ENCODE results near the gene TRPC1.

TRPC1 gene

DNA sequence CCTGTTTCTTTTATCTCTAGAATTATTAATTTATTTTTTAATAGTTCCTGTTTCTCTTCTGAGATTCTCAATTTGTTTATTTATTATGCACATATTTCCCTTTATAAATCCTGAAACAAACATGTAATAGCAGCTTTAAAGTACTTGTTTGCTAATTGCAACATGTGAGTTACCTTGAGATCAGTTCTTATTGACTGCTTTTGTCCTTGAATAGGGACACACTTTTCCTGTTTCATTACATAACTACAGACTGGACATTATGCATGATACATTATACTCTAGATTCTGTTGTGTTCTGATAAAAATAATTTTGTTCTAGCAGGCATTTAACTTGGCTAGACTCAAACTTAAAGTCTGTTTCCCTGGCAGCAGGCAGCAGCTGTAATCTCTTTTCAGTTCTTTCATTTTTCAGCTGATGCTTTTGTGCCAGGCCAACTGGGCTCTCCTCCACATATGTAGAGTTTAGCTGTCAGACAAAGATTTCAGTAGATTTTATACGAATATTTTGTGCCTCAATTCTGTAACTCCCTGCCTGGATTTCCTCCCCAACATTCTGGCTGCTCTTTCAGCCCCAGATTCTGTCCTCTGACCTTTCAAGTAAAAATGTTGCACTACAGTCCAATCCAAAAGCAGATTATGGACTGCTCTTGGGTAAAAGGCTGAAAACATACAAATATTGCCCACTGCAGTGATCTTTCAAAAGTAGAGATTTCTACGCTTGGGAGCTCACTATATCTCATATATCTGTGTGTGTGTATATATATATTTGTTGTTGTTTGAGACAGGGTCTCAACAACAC, 123.1 kb downstream of the TRPC1 start:
- no peak for DNase-seq

GRCh38 chr3:142849148-142849547, 125.3 kb downstream of the TRPC1 start:
- no peak for DNase-seq

DNA sequence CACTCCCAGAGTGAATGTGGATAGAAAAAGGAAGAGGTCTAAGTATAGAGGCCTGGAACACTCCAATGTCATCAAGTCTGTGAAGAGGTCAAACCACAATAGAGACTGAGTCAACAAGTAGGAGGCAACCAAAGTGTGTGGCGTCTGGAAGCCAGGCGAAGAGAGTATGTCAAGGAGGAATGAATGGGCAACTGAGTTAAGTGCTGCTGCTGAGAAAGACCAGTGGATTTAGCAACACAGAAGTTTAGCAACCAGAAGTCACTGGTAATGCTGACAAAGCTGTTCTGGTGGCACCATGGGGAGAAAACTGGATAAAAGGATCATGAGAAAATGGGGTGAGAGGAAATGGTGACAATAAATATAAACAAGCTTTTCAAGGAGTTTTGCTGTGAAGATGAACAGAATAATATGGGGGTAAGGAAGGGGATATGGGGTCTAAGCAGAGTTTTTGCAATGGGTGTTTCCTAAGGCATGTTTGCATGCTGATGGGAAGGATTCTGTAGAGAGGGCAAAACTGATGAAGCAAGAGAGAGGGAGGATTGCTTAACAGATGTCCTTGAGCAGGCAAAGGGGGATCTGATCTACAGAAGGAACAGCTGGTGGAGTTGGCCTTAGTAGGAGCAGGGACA, 126.7 kb downstream of the TRPC1 start:
- no peak for DNase-seq

GRCh38 chr3:142852009-142852408, 128.2 kb downstream of the TRPC1 start:
- DNase-seq: no peak

GRCh38 chr3:142853270-142854168, 129.7 kb downstream of the TRPC1 start:
- no peak for DNase-seq

DNA sequence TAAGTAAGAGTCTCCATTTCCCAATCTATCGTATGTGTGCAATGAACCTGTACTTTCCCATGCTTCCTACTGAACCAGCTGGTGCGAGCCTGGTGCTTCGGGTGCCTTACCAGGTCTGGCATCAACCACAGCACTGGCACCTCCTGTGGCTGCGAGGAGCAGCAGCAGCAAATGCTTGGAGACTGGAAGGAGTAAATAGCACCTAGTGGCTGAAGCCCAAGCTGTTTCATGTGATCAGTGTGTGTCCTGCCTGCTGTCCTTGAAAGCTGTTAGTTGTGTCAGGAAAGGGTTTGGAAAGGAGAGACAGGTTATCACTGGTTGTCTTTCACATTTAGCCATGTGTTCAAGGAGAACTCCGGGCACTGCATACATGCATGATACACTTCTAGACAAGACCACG, 133.2 kb downstream of the TRPC1 start:
- DNase-seq: peak; percentile 43
